ENCODE data around the gene GTF2A1.
"Not testable (repeated sequence)": the region's sequence is repeated elsewhere in the genome, so short reads cannot be mapped to it uniquely, and the experiment has no call there.

GTF2A1 gene

DNA sequence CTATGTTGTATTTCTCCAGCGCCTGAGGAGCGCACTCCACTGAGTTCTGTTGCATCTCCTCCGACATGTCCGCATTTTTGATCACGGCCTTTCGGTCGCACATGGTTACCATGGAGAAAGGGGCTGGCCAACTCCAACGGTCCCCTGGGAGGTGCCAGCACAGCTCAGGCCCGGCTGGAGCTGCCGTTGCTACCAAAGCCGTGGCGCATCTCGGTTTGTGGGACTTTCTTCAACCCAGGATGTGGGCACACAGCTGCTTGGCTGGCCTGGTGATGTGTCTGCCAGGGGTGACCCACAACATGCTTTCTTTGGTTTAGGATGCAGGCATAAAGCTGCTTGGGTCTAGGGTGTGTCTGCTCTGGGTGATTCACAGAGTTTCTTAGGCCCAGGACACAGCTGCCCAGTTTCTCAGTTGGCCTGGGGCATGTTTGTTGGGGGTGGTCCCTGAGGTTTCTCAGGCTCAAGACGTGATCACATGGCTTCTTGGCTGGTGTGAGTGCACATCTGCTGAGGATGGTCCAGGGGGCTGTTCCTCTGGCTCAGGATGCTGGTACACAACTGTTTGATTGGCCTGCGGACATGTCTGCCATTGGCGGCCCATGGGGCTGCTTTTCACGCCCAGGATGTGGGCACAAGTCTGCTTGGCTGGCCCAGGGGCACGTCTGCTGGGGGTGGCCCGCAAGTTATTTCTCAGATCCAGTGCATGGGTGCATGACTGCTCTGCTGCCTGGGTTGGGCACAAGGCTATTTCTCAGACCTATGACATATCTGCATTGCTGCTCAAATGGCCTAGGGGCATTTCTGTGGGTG, 25.9 kb upstream of the GTF2A1 start:
- no peak for DNase-seq (ENCODE audit: low read depth)
- H3K4me3 ChIP-seq (replicated peaks; ENCODE audit: low read depth, low read length) = no peak overlapping the region
- TF ChIP-seq, protein P1, sequence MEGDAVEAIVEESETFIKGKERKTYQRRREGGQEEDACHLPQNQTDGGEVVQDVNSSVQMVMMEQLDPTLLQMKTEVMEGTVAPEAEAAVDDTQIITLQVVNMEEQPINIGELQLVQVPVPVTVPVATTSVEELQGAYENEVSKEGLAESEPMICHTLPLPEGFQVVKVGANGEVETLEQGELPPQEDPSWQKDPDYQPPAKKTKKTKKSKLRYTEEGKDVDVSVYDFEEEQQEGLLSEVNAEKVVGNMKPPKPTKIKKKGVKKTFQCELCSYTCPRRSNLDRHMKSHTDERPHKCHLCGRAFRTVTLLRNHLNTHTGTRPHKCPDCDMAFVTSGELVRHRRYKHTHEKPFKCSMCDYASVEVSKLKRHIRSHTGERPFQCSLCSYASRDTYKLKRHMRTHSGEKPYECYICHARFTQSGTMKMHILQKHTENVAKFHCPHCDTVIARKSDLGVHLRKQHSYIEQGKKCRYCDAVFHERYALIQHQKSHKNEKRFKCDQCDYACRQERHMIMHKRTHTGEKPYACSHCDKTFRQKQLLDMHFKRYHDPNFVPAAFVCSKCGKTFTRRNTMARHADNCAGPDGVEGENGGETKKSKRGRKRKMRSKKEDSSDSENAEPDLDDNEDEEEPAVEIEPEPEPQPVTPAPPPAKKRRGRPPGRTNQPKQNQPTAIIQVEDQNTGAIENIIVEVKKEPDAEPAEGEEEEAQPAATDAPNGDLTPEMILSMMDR (IDR thresholded peaks at IDR 0.05; ENCODE audit: low read length, missing control alignments) = no peak

DNA sequence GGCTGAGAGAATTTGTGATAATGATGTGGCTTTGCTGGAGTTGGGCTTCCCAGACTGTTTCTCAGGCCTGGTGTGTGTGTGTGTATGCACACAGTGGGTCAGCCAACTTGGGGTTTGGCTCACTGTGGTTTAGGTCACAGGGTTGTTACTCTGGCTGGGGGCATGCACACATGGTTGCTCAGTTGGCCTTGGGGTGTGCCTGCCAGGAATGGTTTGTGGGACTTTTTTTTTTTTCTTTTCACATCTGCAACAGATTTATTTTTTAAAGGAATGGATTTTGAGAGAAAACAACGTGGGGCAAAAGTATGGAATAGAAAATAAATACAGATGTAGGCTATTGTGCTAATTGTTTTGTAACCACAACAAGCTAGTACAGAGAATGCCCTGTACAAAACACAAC, 25.0 kb upstream of the GTF2A1 start:
- no peak for DNase-seq (ENCODE audit: low read depth)
- TF ChIP-seq, protein P1 (IDR thresholded peaks at IDR 0.05; ENCODE audit: low read length, missing control alignments) = no peak
- H3K4me3 ChIP-seq (replicated peaks; ENCODE audit: low read depth, low read length) = no peak overlapping the region

- H3K4me3 ChIP-seq (replicated peaks; ENCODE audit: low read depth, low read length); DNase-seq (ENCODE audit: low read depth): not testable (repeated sequence)
Observed at GRCh38 chr14:81244431-81244830, 23.7 kb upstream of the GTF2A1 start.

- TF ChIP-seq, protein P1 (IDR thresholded peaks at IDR 0.05; ENCODE audit: low read length, missing control alignments) = no peak
- no peak for DNase-seq (ENCODE audit: low read depth)
- H3K4me3 ChIP-seq (replicated peaks; ENCODE audit: low read depth, low read length) = no peak overlapping the region
Observed at GRCh38 chr14:81243499-81243898, 22.7 kb upstream of the GTF2A1 start.

DNA sequence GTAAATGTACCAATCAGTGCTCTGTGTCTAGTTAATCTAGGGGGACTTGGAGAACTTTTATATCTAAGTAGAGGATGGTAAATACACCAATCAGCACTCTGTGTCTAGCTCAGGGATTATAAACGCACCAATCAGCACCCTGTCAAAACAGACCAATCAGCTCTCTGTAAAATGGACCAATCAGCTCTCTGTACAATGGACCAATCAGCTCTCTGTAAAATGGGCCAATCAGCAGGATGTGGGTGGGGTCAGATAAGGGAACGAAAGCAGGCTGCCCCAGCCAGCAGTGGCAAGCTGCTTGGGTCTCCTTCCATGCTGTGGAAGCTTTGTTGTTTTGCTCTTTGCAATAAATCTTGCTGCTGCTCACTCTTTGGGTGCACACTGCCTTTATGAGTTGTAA, 16.1 kb upstream of the GTF2A1 start:
- not testable (repeated sequence) for H3K4me3 ChIP-seq (replicated peaks; ENCODE audit: low read depth, low read length); DNase-seq (ENCODE audit: low read depth)

- H3K4me3 ChIP-seq (replicated peaks; ENCODE audit: low read depth, low read length) = no peak overlapping the region
Observed at GRCh38 chr14:81236138-81236537, 15.4 kb upstream of the GTF2A1 start.

DNA sequence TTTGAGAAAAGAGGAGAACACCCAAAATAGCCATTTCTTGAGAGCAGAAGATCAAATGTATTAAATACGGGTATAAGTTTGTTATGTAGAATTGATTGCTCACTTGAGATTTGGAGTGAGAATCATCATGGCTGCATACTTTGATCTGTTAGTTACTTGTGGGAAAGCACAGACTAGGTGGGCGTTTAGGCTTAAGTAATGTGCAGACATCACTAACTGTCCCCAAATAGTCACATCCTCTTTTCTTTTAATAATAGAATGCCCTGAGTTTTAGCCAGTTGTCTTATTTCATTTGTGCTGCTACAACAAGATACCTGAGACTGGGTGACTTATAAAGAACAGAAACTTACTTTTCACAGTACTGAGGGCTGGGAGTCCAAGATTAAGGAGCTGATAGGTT, 14.3 kb upstream of the GTF2A1 start:
- DNase-seq (ENCODE audit: low read depth) = no peak
- no peak overlapping the region for H3K4me3 ChIP-seq (replicated peaks; ENCODE audit: low read depth, low read length)
- TF ChIP-seq, protein P1 (IDR thresholded peaks at IDR 0.05; ENCODE audit: low read length, missing control alignments) = no peak

More at GRCh38 chr14:81236138-81236537, 15.4 kb upstream of the GTF2A1 start:
- DNase-seq (ENCODE audit: low read depth) = no peak
- TF ChIP-seq, protein P1 (IDR thresholded peaks at IDR 0.05; ENCODE audit: low read length, missing control alignments) = no peak

DNA sequence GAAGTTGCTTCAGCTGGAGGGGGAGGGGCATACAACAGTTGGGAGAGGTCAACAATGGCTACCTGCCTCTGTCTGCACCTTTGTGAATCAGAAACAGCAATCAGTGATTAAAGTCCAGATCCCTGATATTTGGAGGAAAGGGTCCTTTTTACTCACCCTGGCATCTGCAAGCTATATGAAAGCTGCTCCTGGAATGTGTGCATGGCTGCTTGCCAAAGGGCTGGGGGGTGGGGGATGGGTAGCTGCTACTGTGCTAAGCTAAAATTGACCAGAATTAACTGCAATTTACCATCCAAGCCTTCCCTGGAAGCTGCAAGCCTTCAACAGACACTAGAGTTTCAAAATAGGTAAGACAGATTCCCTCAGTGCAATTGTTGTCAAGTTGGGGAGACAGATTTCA, 13.5 kb upstream of the GTF2A1 start:
- H3K4me3 ChIP-seq (replicated peaks; ENCODE audit: low read depth, low read length) = no peak overlapping the region
- peak; percentile 4 for DNase-seq (ENCODE audit: low read depth)
- TF ChIP-seq, protein P1 (IDR thresholded peaks at IDR 0.05; ENCODE audit: low read length, missing control alignments) = no peak
